ENCODE results near the gene TRIM74. TPM values are rescaled to one million over a fixed set of nuclear protein-coding genes. Genes with fewer than 3 reads are reported as not detected.

The TRIM74 gene
- total RNA-seq, result not detected in 2 replicates

DNA sequence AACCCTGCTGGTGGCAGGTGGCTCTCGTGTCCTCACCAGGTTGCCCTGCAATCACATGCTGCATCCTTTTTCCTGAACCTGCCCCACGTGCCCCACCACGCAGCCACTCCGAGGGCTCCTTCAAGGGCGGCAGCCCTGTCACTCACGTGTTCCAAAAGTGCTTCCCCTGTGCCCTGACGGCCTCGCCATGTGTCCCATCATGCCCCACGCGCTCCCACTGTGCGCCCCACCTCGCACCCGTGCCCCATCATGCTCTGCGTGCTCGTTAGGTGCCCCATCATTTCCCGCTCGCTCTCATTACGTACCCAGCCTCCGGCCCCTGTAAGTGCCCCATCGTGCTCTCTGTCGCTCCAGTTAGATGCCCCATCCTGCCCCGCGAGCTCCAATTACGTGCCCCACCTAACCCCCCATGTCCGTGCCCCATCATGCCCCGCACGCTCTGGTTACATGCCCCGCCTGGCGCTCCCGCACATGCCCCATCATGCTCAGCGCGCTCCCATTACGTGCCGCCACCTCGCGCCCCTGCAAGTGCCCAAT, at the start of gene TRIM74:
TRIM74 (minus strand) TSS at position 487 of the 537 bp plus-strand sequence. CDS start 3,309 bp downstream, outside the sequence.

DNA sequence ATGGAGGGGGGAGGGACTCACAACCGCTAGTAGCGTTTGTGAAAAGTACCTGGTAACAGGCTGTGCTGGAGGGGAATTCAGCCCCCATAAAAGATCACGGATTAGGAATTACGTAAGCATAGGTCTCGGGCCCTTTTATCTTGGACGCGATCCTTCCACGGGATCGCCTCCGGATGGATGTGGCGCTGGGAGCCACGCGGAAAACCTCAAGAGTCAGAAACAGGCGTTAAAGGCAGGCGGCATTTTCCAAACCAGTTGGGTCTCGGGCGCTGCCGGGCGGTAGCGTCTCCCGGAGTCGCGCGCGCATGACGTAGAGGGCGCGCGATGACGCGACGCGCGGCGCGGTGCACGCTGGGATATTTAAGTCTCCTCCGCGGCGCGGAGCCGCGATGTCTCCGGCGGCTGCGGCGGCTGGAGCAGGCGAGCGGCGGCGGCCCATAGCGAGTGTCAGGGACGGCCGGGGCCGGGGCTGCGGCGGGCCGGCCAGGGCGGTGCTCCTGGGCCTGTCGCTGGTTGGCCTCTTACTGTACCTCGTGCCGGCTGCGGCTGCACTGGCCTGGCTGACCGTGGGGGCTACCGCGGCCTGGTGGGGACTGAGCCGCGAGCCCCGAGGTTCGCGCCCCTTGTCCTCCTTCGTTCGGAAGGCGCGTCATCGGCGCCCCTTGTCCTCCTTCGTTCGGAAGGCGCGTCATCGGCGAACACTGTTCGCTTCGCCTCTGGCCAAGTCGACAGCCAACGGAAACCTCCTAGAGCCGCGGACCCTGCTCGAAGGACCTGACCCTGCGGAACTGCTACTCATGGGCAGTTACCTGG, 44.3 kb downstream of the TRIM74 start, which contains the start of gene POM121:
POM121 (plus strand) TSS at position 363 of the 813 bp plus-strand sequence; CDS start at position 390, 27 bp downstream.

Small RNAs within 50 kb of the gene (small RNA-seq; reads per million reads assigned to genes)
- not detected for gene RF00019

Other genes starting within 250 kb of the TRIM74 start
- gene TYW1B, start 141.3 kb downstream of the TRIM74 start, total RNA-seq, result 2.6 and 7.8 TPM in 2 replicates
- gene POM121, start 44.4 kb downstream of the TRIM74 start, total RNA-seq, result 7.3 and 8.6 TPM in 2 replicates
- gene SPDYE8, start 60.3 kb upstream of the TRIM74 start, total RNA-seq, result not detected in 2 replicates
- not detected in 2 replicates for gene SPDYE11, start 88.4 kb upstream of the TRIM74 start, total RNA-seq
- gene SPDYE9, start 116.6 kb upstream of the TRIM74 start, total RNA-seq, result not detected in 2 replicates

Data from subcutaneous preadipocyte (primary cell).